PFSK-1 (cell line): ENCODE results near the gene MYO3A.

Source experiments
- FOXP2 ChIP-seq: optimal IDR thresholded peaks from 2 replicates; pipeline ENCODE3; 2011; ENCODE audit warnings: borderline replicate concordance, control low read depth, inconsistent platforms; ENCODE audit not compliant: insufficient read depth; ENCODE audit errors: extremely low read length, extremely low read depth
- POLR2AphosphoS5 ChIP-seq: IDR thresholded peaks from 2 replicates; pipeline ENCODE4 v1.6.1; 2012; ENCODE audit warnings: low read depth, mild to moderate bottlenecking, control low read depth, low read length, moderate library complexity
- SIN3A ChIP-seq: IDR thresholded peaks from 2 replicates; pipeline ENCODE4 v1.6.1; 2012; ENCODE audit warnings: mild to moderate bottlenecking, low read length, moderate library complexity, borderline replicate concordance; ENCODE audit not compliant: insufficient read depth
- TAF1 ChIP-seq: IDR thresholded peaks from 2 replicates; pipeline ENCODE4 v1.6.1; 2012; ENCODE audit warnings: low read length, control low read depth, borderline replicate concordance; ENCODE audit not compliant: insufficient read depth
- TF ChIP-seq, protein P1 (sequence below), 2 experiments: IDR thresholded peaks; 2 replicates each; pipeline versions ENCODE4 v1.6.1 to v1.8.0; 2011 to 2012; ENCODE audit warnings: low read depth in 2 of 2, low read length in 2 of 2, control low read depth in 1 of 2, inconsistent platforms in 1 of 2, mild to moderate bottlenecking in 1 of 2, moderate library complexity in 1 of 2; ENCODE audit not compliant: insufficient read depth in 1 of 2

MYO3A gene

DNA sequence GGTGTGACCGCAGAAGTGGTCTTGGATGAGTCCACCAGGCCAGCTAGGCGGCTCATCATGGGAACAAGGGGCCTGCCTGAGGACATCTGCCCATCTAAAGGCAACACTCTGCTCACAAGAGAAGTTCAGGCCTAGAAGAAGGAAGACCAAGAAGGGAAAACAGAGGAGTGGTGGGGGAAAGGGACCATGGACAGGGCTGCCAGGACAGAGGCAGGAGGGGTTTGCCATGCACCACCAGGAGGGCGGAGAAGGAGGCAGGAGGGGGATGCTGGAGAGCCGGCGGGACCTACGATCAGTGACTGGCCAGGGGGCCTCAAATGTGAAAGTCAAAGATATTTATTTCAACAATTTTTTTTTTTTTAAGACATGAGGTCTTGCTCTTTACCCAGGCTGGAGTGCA lies 315.7 kb downstream of the MYO3A start:
- no peak for TF ChIP-seq SIN3A
- TF ChIP-seq, protein P1, sequence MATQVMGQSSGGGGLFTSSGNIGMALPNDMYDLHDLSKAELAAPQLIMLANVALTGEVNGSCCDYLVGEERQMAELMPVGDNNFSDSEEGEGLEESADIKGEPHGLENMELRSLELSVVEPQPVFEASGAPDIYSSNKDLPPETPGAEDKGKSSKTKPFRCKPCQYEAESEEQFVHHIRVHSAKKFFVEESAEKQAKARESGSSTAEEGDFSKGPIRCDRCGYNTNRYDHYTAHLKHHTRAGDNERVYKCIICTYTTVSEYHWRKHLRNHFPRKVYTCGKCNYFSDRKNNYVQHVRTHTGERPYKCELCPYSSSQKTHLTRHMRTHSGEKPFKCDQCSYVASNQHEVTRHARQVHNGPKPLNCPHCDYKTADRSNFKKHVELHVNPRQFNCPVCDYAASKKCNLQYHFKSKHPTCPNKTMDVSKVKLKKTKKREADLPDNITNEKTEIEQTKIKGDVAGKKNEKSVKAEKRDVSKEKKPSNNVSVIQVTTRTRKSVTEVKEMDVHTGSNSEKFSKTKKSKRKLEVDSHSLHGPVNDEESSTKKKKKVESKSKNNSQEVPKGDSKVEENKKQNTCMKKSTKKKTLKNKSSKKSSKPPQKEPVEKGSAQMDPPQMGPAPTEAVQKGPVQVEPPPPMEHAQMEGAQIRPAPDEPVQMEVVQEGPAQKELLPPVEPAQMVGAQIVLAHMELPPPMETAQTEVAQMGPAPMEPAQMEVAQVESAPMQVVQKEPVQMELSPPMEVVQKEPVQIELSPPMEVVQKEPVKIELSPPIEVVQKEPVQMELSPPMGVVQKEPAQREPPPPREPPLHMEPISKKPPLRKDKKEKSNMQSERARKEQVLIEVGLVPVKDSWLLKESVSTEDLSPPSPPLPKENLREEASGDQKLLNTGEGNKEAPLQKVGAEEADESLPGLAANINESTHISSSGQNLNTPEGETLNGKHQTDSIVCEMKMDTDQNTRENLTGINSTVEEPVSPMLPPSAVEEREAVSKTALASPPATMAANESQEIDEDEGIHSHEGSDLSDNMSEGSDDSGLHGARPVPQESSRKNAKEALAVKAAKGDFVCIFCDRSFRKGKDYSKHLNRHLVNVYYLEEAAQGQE (IDR thresholded peaks at IDR 0.05; ENCODE audit: insufficient read depth in 1 of 2, low read depth in 2 of 2, low read length in 2 of 2): peak in 1 of 2 experiments; percentile 45; a peak in 1 of 4 replicates

DNA sequence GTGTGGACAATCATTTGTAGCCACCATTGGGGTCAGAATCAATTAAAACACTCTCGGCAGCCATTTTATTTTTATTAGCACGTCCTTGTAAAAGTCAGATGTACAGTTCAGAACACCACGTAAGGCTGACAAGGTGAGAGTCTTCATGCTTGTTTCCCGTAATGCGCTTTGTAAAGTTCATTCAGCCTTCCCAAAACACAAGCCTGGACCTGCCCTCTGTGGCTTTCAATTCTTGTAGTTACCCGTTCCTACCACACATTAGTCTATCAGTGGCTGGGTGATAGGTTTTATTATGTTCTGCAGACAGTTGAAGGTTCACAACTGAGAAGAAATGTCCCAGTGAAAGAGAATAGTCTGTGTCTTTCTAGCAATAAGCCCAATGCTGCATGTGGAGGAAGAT lies 317.9 kb downstream of the MYO3A start:
- no peak for TF ChIP-seq SIN3A
- TF ChIP-seq POLR2AphosphoS5: no peak
- TF ChIP-seq, protein P1 (IDR thresholded peaks at IDR 0.05; ENCODE audit: insufficient read depth in 1 of 2, low read depth in 2 of 2, low read length in 2 of 2): no peak
- no peak for TF ChIP-seq TAF1
- no peak for TF ChIP-seq FOXP2

DNA sequence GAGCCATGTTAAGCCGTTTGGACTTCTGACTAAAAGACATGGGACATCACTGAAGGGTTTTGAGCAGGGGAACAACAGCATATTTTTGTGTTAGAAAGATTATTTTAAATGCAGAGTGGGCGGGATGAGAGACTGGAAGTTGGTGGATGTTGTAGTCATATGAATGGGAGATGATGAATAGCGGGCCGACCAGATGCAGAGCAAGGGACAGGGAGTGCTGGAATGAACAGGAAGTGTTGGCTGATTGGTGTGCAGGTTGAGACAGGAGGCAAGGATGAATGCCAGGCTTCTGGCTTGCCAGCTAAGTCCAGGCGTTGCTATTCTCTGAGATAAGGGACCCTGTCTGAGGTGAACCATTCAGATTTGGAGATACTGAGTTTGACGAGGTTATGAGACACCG lies 320.6 kb downstream of the MYO3A start:
- TF ChIP-seq FOXP2: no peak
- TF ChIP-seq TAF1: no peak
- TF ChIP-seq, protein P1 (IDR thresholded peaks at IDR 0.05; ENCODE audit: insufficient read depth in 1 of 2, low read depth in 2 of 2, low read length in 2 of 2): no peak
- TF ChIP-seq POLR2AphosphoS5: no peak
- TF ChIP-seq SIN3A: no peak

DNA sequence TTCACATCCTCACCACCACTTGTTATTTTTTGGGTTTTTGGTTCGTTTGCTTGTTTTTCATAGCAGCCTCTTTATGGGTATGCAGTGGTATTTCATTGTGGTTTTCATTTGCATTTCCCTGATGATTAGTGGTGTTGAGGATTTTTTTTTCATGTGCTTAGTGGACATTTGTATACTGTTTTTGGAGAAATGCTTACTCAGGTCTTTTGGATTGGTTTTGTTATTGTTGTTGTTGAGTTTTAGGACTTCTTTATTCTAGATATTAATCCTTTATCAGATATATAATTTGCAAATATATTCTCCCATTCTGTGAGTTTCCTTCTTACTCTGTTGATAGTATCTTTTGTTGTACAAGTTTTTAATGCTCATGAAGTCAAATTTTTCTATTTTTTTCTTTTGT lies 325.3 kb downstream of the MYO3A start:
- TF ChIP-seq FOXP2: no peak
- no peak for TF ChIP-seq POLR2AphosphoS5
- TF ChIP-seq TAF1: no peak
- TF ChIP-seq SIN3A: no peak
- TF ChIP-seq, protein P1 (IDR thresholded peaks at IDR 0.05; ENCODE audit: insufficient read depth in 1 of 2, low read depth in 2 of 2, low read length in 2 of 2): no peak
